HK-2 (cell line): ENCODE results near the gene FCGR3B.
"Not testable (repeated sequence)": the region's sequence is repeated elsewhere in the genome, so short reads cannot be mapped to it uniquely, and the experiment has no call there.

Source experiments
- DNase-seq: peaks from one replicate; pipeline ENCODE4 v3.0.0-alpha.2; 2018; ENCODE audit not compliant: unreplicated experiment

The FCGR3B gene

DNA sequence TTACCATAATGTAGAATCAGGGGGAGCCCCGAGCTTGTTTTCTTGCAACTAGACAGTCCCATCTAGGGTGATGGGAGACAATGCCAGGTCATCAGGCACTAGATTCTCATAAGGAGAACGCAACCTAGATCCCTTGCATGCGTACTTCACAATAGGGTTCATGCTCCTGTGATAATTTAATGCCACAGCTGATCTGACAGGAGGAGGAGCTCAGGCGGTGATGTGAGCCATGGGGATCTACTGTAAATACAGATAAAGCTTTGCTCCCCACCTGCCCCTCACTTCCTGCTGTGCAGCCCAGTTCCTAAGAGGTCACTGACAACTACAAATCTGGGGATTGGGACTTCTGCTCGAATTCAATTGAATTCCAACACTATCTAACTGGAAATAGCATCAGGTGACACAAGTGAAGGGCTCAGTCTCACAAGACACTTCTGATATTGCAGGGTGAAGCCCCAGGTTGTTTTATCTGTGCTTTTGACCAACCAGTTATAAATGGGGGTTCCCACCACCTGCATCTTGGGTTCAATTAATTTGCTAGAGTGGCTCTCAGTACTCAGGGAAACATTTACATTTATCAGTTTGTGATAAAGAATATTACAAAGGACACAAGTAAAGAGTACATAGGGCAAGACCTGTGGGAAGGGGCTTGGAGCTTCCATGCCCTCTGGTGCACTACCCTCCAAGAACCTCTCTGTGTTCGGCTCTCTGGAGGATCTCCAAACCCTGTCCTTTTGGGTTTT, 7.4 kb upstream of the FCGR3B start:
- not testable (repeated sequence) for DNase-seq

DNA sequence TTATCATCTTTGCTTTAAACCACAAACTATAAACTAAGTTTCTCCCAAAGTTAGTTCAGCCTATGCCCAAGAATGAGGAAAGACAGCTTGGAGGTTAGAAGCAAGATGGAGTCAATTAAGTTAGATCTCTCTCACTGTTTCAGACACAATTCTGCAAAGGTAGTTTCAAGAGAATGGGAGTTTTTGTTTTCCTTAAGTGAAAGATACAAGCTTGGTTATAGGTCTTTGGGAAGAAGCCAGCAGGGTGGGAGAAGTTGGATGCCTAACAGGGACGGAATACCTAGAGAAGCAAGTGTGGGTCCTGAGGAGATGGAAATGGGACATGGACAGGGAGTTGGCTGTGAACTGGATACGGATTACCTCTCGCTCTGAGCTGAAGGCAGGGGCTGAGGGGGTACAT, 6.0 kb upstream of the FCGR3B start:
- DNase-seq, result not testable (repeated sequence)

DNA sequence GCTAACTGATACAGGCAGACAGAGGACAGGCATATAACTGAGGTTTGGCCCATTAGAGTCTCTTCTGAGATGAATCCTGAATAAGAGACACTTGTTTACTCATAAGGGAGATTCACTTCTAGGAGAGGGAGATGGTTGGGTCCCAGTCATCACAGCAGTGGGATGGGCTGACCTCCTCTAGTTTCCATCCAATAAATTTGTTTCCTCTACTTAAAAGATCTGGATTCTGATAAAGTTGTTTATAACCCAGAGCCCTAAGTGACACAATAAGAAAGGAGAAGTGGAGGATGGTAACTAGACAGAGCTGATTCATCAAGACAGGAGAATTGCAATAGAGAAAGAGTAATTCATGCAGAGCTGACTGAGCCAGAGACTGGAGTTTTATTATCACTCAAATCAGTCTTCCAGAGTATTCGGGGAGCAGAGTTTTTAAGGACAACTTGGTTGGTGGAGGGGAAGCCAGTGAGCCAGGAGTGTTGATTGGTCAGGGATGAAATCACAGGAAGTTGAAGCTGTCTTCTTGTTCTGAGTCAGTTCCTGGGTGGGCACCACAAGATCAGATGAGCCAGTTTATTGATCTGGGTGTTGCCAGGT, 5.3 kb upstream of the FCGR3B start:
- not testable (repeated sequence) for DNase-seq

DNA sequence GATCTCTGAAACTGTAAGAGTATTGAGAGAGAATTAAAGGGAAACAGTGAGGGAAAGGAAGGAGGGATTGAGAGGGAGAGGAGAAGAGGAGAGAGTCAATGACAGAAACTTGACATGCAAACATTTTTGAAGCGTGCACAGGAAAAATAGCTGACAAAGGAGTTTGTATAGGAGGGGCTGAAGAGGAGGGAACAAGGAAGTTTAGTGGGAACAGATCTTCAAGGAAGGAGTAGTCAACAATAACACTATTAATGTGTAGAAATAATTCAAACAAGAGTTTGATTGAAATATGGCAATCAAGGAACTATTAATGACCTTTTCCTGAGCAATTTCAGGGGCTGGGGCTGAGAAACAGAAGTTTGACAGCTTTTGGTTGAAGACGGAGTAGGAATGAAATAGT, 4.0 kb upstream of the FCGR3B start:
- DNase-seq, result not testable (repeated sequence)

DNA sequence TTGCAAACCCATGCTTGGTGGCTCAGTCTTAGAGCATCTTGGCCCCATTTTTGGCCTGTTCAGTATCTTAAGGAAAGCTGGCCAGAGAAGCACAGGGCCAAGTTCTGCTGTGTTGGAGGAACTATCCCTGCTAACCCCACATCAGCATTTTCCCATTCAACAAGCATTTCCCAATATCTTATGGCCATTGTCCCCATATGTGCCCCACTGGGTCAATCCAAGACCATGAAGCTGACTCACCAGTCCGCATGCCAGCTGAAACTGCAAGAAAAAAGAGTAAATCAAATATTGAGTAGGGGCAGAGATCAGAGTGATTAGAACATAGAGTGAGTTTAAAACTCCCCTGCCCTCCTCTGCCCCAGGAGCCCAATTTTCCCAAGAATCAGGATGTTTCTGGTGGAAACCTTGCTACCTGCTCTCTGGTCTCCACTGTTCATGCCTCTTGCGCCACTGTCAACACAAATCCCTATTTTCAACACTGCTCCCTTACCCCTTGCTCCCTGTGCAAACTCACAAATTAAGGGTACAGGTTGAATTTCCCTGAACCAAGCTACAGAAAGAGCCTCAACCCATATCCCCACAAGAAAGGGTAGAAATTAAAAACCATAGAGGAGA, 741 bp downstream of the FCGR3B start:
- not testable (repeated sequence) for DNase-seq

DNA sequence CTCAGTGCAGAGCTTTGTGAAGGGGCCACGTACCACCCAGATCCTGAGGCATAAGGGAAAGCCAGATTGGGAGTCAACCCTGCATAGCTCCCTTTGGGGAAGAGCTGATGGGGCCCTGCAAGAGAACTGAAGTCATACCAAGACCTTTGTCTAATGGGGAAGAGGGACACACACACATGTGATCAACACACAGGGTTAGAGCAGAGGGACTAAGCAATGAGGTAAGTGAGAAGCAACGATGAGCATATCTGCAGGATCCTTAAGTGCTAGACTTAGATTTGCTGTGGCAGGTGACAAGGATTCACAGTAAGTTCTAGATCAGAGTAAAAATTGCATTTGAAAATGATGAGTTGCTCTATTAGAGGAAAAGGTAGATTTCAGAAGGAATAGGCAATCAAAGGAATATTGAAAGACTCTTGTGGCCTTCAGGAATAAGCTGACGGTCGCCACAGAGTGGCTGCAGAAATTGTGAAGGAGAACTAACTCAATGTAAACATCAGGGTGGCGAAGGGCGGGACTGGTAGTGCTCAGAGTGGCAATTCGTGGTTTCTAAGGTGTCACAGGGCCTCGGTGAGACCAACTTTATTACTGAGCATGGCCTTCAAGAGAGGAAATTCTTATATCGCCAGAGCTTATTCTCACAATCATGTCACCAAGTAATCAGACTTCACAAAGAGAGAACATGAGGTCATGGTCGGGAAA, 4.4 kb downstream of the FCGR3B start:
- not testable (repeated sequence) for DNase-seq

DNA sequence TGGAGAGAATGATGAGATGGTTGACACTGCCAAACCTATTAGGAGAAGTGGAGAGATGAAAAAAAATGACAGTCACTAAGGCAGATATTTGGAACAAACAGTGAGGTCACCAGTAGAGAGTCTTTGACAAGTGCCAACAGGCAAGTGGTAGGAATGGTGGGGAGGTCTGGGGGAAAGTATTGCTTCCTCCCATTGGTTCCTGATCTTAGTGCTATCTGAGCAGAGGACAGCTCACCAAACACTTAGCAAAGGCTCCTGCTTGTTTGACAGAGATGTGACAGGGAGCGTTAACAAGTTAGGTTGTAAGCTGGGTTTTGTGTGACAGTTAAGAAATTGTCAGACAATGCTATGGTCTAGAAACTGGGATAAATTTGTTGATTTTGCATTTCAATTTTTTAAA, 6.4 kb downstream of the FCGR3B start:
- DNase-seq, result not testable (repeated sequence)

DNA sequence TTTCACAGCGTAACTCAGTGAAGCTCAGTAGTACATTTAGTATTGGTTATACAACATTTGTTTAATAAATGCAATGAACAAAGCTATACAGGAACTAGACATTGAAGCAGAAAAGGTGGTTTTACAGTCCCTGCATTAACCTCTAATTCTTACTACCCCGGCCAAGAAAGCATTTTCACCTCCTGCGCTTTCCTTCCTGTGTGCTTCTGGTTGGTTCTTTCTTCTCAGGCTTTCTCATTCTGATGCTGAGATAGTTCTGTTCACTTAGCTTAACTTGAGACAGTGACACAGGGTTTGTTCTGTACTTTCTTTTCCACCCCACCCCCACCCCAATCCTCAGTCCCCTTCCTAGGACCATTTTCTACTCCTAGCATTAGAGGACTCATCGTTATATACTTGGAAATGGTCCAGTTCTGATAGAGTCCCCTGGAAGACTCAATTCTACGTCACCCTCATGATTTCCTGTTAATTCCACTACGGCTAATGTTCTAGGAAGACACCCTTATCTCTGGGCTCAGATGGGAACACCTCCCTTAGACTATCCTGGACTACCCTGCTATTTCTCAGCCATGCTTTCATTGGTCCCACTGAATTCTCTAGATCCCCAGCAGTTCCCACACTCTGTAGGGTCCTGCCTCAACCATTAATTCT, 7.5 kb downstream of the FCGR3B start:
- DNase-seq, result not testable (repeated sequence)

DNA sequence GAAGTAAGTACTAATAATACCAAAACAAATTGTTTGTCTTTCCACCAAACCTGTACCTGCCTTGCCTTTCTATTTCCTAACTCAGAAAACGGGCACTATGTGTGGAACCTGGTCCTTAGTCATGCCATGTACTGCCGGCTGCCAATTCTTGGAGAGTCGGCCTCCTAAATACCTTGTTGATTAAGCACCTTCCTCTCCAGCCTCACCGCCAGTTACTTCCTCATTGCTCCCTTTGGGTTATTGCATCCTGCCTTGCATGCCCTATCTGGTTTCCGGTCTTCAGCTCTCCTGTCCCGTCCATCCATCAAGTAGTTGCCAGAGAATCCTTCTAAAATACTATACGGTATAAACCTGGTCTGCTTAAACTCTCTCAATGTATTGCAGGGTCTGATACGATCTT, 8.9 kb downstream of the FCGR3B start:
- not testable (repeated sequence) for DNase-seq

DNA sequence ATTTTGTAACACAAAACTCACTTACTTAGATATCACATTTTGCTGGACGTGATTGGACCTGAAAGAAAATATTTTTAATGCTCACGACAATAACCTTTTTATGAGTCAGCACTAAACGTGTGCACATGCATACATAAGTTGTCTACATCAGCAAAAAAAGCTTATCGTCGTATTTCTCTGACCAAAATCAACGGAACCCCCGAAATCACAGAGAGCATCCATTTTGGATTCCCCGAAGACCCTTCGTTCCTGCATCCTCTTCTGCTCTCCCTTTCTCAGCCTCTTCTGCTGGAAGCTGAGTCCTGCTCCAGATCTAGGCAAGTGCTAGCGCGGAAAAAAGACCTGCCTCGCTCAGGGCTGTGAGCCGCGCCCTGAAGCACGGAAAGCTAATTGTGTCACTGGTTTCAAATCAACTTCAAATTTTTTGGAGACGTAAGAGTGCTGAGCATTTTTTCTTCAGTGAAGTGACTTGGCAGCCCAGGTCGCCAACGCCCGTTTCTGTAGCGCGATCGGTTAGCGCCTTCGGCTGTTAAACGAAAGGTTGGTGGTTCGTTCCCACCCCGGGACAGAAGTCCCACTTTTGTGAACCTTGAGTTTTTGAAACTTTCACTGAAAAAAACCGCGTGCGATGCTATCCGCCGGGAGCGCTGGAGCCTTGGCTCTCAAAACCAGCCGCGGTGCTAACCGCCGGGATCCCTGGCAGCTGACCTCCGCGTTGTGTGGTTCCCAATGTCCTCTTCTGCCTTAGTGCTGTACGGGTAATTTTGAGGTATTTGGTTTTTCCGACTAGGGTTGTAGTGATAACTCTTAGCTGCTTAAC, 9.6 kb downstream of the FCGR3B start:
- DNase-seq, result not testable (repeated sequence)

DNA sequence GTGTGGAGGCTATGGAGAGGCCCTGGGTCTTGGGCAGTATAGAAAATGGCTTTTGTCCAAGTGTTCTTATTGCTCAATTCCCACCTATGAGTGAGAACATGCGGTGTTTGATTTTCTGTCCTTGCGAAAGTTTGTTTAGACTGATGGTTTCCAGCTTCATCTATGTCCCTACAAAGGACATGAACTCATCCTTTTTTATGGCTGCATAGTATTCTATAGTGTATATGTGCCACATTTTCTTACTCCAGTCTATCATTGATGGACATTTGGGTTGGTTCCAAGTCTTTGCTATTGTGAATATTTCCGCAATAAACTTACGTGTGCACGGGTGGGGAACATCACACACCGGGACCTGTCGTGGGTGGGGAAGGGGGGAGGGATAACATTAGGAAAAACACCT, 10.6 kb downstream of the FCGR3B start:
- not testable (repeated sequence) for DNase-seq

DNA sequence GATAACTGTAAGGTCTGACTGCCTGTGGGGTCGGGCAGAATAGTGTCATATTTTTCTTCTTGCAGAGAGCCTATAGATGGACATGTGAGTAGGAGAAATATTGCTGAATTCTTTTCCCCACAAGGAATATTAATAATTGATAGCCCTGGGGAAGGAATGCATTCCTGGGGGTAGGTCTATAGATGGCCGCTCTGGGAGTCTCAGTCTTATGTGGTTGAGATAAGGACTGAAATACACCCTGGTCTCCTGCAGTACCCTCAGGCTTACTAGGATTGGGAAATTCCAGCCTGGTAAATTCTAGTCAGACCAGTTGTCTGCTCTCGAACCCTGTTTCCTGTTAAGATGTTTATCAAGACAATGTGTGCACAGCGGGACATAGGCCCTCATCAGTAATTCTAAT, 12.5 kb downstream of the FCGR3B start:
- DNase-seq, result not testable (repeated sequence)

DNA sequence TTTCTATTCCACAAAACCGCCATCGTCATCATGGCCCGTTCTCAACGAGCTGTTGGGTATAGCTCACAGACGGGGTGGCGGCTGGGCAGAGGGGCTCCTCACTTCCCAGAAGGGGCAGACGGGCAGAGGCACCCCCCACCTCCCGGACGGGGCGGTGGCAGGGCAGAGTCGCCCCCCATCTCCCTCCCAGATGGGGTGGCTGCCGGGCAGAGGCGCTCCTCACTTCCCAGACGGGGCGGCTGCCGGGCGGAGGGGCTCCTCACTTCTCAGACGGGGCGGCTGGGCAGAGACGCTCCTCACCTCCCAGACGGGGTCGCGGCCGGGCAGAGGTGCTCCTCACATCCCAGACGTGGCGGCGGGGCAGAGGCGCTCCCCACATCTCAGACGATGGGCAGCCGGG, 14.6 kb downstream of the FCGR3B start:
- DNase-seq, result not testable (repeated sequence)

DNA sequence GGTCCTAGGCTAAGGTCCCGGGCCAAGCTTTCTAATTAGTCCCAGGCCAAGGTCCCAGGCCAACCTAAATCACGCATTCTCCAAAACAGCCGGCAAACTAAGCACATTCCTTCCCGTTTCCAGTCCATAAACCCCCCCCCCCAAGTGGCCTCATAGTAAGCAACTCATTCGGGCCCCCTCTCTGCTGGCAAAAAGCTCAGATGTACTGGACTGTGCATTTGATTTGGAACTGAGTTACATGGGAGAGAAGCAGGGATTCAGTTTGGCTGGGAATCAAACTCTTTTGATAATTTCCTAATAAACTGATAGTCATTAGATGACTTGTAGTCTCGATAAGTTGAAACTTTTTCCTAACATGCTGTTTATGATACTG, 17.8 kb downstream of the FCGR3B start:
- peak; percentile 25 for DNase-seq

DNA sequence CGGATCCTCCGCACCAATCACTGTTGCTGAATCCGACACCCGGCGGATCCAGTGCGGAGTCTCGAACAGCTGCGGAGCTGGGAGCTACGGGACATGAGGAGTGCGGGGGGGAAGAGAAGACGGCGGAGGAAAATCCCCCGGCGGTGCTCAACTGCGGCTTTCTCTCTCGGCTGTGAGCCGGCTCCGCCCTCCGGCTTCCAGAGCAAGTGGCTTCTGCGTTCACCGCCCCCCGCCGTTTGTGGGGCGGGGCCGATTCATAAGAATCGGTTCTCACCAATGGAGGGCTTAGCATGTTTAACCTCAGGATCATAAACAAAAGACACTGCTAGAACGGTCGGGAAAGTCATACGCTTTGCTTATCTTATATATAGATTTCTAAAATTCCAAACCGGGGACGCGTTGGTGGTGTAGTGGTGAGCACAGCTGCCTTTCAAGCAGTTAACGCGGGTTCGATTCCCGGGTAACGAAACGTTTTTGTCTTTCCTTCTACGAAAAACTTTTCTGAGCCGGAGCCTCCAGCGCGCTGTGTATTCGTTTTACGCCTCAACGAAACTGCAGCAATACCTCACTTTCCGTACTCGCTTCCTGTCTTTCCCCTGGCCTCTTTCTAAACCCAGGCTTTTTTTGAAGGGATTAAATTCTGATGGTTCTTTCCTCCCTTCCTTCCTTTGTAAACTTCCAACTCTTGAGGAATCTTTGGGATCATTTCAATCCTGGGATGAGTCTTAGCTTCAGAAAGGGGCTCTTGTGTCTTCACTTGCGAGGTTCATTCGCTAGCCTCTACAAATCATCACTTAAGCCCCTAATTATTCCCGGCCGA, 18.4 kb downstream of the FCGR3B start:
- peak; percentile 100 for DNase-seq

DNA sequence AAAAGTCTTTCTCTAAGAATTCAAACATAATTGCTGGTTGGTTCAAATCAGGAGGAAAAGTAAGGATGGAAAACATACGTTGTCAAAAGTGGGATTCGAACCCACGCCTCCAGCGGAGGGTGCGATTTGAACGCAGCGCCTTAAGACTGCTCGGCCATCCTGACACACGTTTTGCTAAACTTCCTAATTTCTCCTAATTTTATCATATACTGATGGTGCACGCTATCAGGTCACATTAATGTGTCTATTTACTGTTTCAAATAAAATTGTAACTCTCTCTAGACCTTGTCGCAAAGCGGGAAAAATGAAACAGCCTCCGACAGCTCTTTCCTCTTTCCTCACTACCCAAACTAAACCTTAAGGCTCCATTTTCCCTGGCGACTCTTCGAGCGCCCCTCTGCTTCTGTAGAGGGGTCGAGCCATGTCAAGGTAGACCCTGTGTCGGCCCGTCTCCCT, 19.1 kb downstream of the FCGR3B start:
- DNase-seq, result peak; percentile 54

DNA sequence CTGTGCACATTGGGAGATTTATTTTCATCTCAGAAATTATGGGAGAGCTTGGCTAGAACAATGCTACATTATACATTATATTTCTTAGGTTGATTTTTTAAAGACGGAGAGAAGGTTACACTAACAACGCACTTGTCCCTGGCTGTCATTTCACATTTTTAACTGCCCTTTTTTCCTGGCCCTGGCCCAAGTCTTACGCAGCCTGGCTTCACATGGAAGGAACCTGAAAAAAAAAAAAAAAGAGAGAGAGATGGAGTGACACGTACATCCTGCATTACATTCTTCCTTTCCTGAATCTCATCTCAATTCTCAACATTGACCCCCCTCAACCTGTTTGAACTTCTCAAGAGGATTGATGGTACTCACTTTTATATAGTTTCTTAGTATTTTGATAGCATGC, 20.8 kb downstream of the FCGR3B start:
- DNase-seq, result not testable (repeated sequence)

DNA sequence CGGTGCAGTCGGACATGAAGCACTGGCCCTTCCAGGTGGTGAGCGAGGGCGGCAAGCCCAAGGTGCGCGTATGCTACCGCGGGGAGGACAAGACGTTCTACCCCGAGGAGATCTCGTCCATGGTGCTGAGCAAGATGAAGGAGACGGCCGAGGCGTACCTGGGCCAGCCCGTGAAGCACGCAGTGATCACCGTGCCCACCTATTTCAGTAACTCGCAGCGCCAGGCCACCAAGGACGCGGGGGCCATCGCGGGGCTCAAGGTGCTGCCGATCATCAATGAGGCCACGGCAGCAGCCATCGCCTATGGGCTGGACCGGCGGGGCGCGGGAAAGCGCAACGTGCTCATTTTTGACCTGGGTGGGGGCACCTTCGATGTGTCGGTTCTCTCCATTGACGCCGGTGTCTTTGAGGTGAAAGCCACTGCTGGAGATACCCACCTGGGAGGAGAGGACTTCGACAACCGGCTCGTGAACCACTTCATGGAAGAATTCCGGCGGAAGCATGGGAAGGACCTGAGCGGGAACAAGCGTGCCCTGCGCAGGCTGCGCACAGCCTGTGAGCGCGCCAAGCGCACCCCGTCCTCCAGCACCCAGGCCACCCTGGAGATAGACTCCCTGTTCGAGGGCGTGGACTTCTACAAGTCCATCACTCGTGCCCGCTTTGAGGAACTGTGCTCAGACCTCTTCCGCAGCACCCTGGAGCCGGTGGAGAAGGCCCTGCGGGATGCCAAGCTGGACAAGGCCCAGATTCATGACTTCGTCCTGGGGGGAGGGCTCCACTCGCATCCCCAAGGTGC, 24.2 kb downstream of the FCGR3B start:
- DNase-seq, result not testable (repeated sequence)
